Measurements from ENCODE around the gene TRMT44. TPM values are rescaled to one million over a fixed set of nuclear protein-coding genes. Genes with fewer than 3 reads are reported as not detected.

Gene TRMT44
- total RNA-seq, 1 experiment from 2014 or later, result 17.4 TPM

GRCh38 chr4:8508266-8508665, 67.7 kb downstream of the TRMT44 start:
- CTCF ChIA-PET, result no interaction called here
- no peaks in the 10 kb centered on the region for H3F3A ChIP-seq (ENCODE audit: insufficient read depth, low read depth)

GRCh38 chr4:8508740-8509139, 68.2 kb downstream of the TRMT44 start:
- no peaks in the 10 kb centered on the region for H3K9me2 ChIP-seq (ENCODE audit: insufficient read depth)
- H3K36me3 ChIP-seq (ENCODE audit: low read depth), result no peaks in the 10 kb centered on the region
- no peak overlapping the region for H3K4me2 ChIP-seq
- TF ChIP-seq EZH2 (IDR thresholded peaks at IDR 0.05; ENCODE audit: low read depth) (no peak), CTCF (conservative IDR thresholded peaks at IDR 0.05) (no peak)
- H3K4me3 ChIP-seq, result no peak overlapping the region
- H4K20me1 ChIP-seq (ENCODE audit: insufficient read depth), result no peaks in the 10 kb centered on the region
- H3K4me1 ChIP-seq (replicated peaks; ENCODE audit: insufficient read depth), result no peaks in the 10 kb centered on the region
- intact Hi-C loops (cut with micrococcal nuclease; ENCODE audit: unreplicated experiment), result no loop called here
- H3K9me3 ChIP-seq (ENCODE audit: insufficient read depth, low read depth), result no peaks in the 10 kb centered on the region
- ChIA-PET POLR2A (ENCODE audit: unreplicated experiment) (no interaction called here), CTCF (no interaction called here)
- H3K27ac ChIP-seq, result no peak overlapping the region
- H3K27me3 ChIP-seq (ENCODE audit: insufficient read depth, low read depth), result no peaks in the 10 kb centered on the region
- H3F3A ChIP-seq (ENCODE audit: insufficient read depth, low read depth), result no peaks in the 10 kb centered on the region
- H3K79me2 ChIP-seq (ENCODE audit: low read depth), result no peaks in the 10 kb centered on the region
- BruUV-seq (replicated peaks), result no TSS peak
- DNase-seq, result no peak
- H2AFZ ChIP-seq, result no peak overlapping the region

More at GRCh38 chr4:8508266-8508665, 67.7 kb downstream of the TRMT44 start:
- H4K20me1 ChIP-seq (ENCODE audit: insufficient read depth), result no peaks in the 10 kb centered on the region
- H2AFZ ChIP-seq, result no peak overlapping the region
- DNase-seq, result no peak
- no peak overlapping the region for H3K27ac ChIP-seq
- H3K4me2 ChIP-seq, result no peak overlapping the region
- H3K4me3 ChIP-seq, result no peak overlapping the region
- H3K4me1 ChIP-seq (replicated peaks; ENCODE audit: insufficient read depth), result no peaks in the 10 kb centered on the region
- no TSS peak for BruUV-seq (replicated peaks)
- H3K9me3 ChIP-seq (ENCODE audit: insufficient read depth, low read depth), result no peaks in the 10 kb centered on the region
- intact Hi-C loops (cut with micrococcal nuclease; ENCODE audit: unreplicated experiment), result no loop called here
- no peaks in the 10 kb centered on the region for H3K79me2 ChIP-seq (ENCODE audit: low read depth)
- POLR2A ChIA-PET (ENCODE audit: unreplicated experiment), result no interaction called here
- H3K27me3 ChIP-seq (ENCODE audit: insufficient read depth, low read depth), result no peaks in the 10 kb centered on the region
- no peaks in the 10 kb centered on the region for H3K36me3 ChIP-seq (ENCODE audit: low read depth)
- TF ChIP-seq CTCF (conservative IDR thresholded peaks at IDR 0.05) (no peak), EZH2 (IDR thresholded peaks at IDR 0.05; ENCODE audit: low read depth) (no peak)
- no peaks in the 10 kb centered on the region for H3K9me2 ChIP-seq (ENCODE audit: insufficient read depth)

- Histone ChIP-seq H3F3A (ENCODE audit: insufficient read depth, low read depth) (no peaks in the 10 kb centered on the region), H3K9me3 (ENCODE audit: insufficient read depth, low read depth) (no peaks in the 10 kb centered on the region), H4K20me1 (ENCODE audit: insufficient read depth) (no peaks in the 10 kb centered on the region), H3K4me1 (replicated peaks; ENCODE audit: insufficient read depth) (no peaks in the 10 kb centered on the region), H2AFZ (no peak overlapping the region), H3K27ac (no peak overlapping the region), H3K4me2 (no peak overlapping the region), H3K36me3 (ENCODE audit: low read depth) (no peaks in the 10 kb centered on the region), H3K27me3 (ENCODE audit: insufficient read depth, low read depth) (no peaks in the 10 kb centered on the region), H3K4me3 (no peak overlapping the region), H3K9me2 (ENCODE audit: insufficient read depth) (no peaks in the 10 kb centered on the region), H3K79me2 (ENCODE audit: low read depth) (no peaks in the 10 kb centered on the region)
- TF ChIP-seq CTCF (conservative IDR thresholded peaks at IDR 0.05) (no peak), EZH2 (IDR thresholded peaks at IDR 0.05; ENCODE audit: low read depth) (no peak)
- DNase-seq, result no peak
- ChIA-PET CTCF (no interaction called here), POLR2A (ENCODE audit: unreplicated experiment) (no interaction called here)
- intact Hi-C loops (cut with micrococcal nuclease; ENCODE audit: unreplicated experiment), result no loop called here
- BruUV-seq (replicated peaks), result no TSS peak
Observed at GRCh38 chr4:8509311-8509950, 68.9 kb downstream of the TRMT44 start.

Measured in PC-9 (cell line).